ENCODE data around the gene MAGI1.

- TF ChIP-seq CTCF (conservative IDR thresholded peaks at IDR 0.05; ENCODE audit: low read length) (no peak), EZH2phosphoT487 (IDR thresholded peaks at IDR 0.05; ENCODE audit: borderline replicate concordance) (no peak)
These were observed 431.6 kb downstream of the MAGI1 start for GRCh38 chr3:65607101-65607500.

All from Loucy (cell line).